Mesenchymal stem cell (in vitro differentiated cells and primary cell): ENCODE results near the gene TSC22D3.
A peak's percentile ranks its signal among the peaks of the same experiment; 100 is the strongest.
"Not testable (repeated sequence)": the region's sequence is repeated elsewhere in the genome, so short reads cannot be mapped to it uniquely, and the experiment has no call there.

Source experiments
- DNase-seq: peaks from one replicate; pipeline ENCODE4 v3.0.0-alpha.2; 2013
- H2AFZ ChIP-seq: one replicate; pipeline ENCODE4 v1.6.1; 2013; ENCODE audit warnings: low read depth, mild to moderate bottlenecking, control low read depth, inconsistent platforms, low read length, moderate library complexity
- H2AK5ac ChIP-seq: 2 replicates; pipeline ENCODE4 v1.6.1; 2013; ENCODE audit warnings: low read length, moderate library complexity, mild to moderate bottlenecking, inconsistent platforms; ENCODE audit not compliant: severe bottlenecking
- H2BK120ac ChIP-seq: one replicate; pipeline ENCODE4 v1.6.1; 2013; ENCODE audit warnings: low read depth, mild to moderate bottlenecking, inconsistent platforms, low read length, moderate library complexity
- H2BK12ac ChIP-seq, 2 experiments: one replicate each; pipeline ENCODE4 v1.6.1; 2013; ENCODE audit warnings: inconsistent platforms in 2 of 2, low read length in 2 of 2, mild to moderate bottlenecking in 2 of 2, moderate library complexity in 2 of 2, control low read depth in 1 of 2
- H2BK15ac ChIP-seq: one replicate; pipeline ENCODE4 v1.6.1; 2013; ENCODE audit warnings: mild to moderate bottlenecking, low read depth, inconsistent platforms; ENCODE audit not compliant: poor library complexity, severe bottlenecking
- H2BK5ac ChIP-seq: 2 replicates; pipeline ENCODE4 v1.6.1; 2013; ENCODE audit warnings: low read depth, mild to moderate bottlenecking, low read length, control low read depth, inconsistent platforms; ENCODE audit not compliant: poor library complexity, severe bottlenecking
- H3K14ac ChIP-seq, 2 experiments: one replicate each; pipeline ENCODE4 v1.6.1; 2013; ENCODE audit warnings: inconsistent platforms in 2 of 2, low read length in 2 of 2, control low read depth in 1 of 2, mild to moderate bottlenecking in 1 of 2, moderate library complexity in 1 of 2
- H3K18ac ChIP-seq, 2 experiments: one replicate each; pipeline ENCODE4 v1.6.1; 2013; ENCODE audit warnings: inconsistent platforms in 2 of 2, low read length in 2 of 2, control low read depth in 1 of 2, low read depth in 1 of 2, mild to moderate bottlenecking in 1 of 2
- H3K23ac ChIP-seq, 2 experiments: one replicate each; pipeline ENCODE4 v1.6.1; 2013; ENCODE audit warnings: inconsistent platforms in 2 of 2, low read length in 2 of 2, mild to moderate bottlenecking in 2 of 2, moderate library complexity in 2 of 2, control low read depth in 1 of 2
- H3K27ac ChIP-seq: 2 replicates; pipeline ENCODE4 v1.5.1; 2013; ENCODE audit warnings: mild to moderate bottlenecking, moderate library complexity, low read length, control low read depth, inconsistent platforms; ENCODE audit not compliant: poor library complexity, severe bottlenecking
- H3K27me3 ChIP-seq, 2 experiments: 2 replicates each; pipeline versions ENCODE4 v1.6.1 to v1.7.0; 2013; ENCODE audit warnings: low read length in 2 of 2, mild to moderate bottlenecking in 2 of 2, moderate library complexity in 2 of 2, control low read depth in 1 of 2, inconsistent platforms in 1 of 2; ENCODE audit not compliant: control insufficient read depth in 1 of 2, insufficient read depth in 1 of 2
- H3K36me3 ChIP-seq, 2 experiments: 2 replicates each; pipeline versions ENCODE4 v1.6.1 to v1.7.0; 2013; ENCODE audit warnings: low read length in 2 of 2, control low read depth in 1 of 2, inconsistent platforms in 1 of 2, low read depth in 1 of 2, mild to moderate bottlenecking in 1 of 2; ENCODE audit not compliant: insufficient read depth in 2 of 2, control insufficient read depth in 1 of 2
- H3K4ac ChIP-seq, 2 experiments: one replicate each; pipeline ENCODE4 v1.6.1; 2013; ENCODE audit warnings: inconsistent platforms in 2 of 2, low read length in 2 of 2, mild to moderate bottlenecking in 2 of 2, moderate library complexity in 2 of 2, control low read depth in 1 of 2, low read depth in 1 of 2
- H3K4me1 ChIP-seq: 2 replicates; pipeline ENCODE4 v1.6.1; 2013; ENCODE audit warnings: low read depth, low read length, control low read depth; ENCODE audit not compliant: control insufficient read depth, insufficient read depth
- H3K4me2 ChIP-seq: 2 replicates; pipeline ENCODE4 v1.6.1; 2013; ENCODE audit warnings: low read length, mild to moderate bottlenecking, inconsistent platforms; ENCODE audit not compliant: poor library complexity, severe bottlenecking
- H3K4me3 ChIP-seq, 2 experiments: 2 replicates each; pipeline versions ENCODE4 v1.5.1 to v1.7.0; 2013; ENCODE audit warnings: low read length in 2 of 2, mild to moderate bottlenecking in 2 of 2, control low read depth in 1 of 2, low read depth in 1 of 2; ENCODE audit not compliant: insufficient read depth in 1 of 2
- H3K79me1 ChIP-seq: replicated peaks from 2 replicates; pipeline ENCODE4 v1.6.1; 2013; ENCODE audit warnings: mild to moderate bottlenecking, control low read depth, low read length, inconsistent platforms; ENCODE audit not compliant: poor library complexity, severe bottlenecking
- H3K9ac ChIP-seq: 2 replicates; pipeline ENCODE4 v1.7.0; 2013; ENCODE audit warnings: mild to moderate bottlenecking, low read length, moderate library complexity
- H3K9me3 ChIP-seq: 2 replicates; pipeline ENCODE4 v1.7.0; 2013; ENCODE audit warnings: mild to moderate bottlenecking, low read length; ENCODE audit not compliant: control insufficient read depth
- H4K8ac ChIP-seq: one replicate; pipeline ENCODE4 v1.6.1; 2013; ENCODE audit warnings: inconsistent platforms, mild to moderate bottlenecking, low read length, moderate library complexity
- H4K91ac ChIP-seq: one replicate; pipeline ENCODE4 v1.6.1; 2013; ENCODE audit warnings: mild to moderate bottlenecking, low read length, inconsistent platforms
- WGBS: methylation state at CpG from one replicate; pipeline ENCODE4 v1.1.7; 2013; ENCODE audit warnings: mixed read lengths; 5-methylcytosine and 5-hydroxymethylcytosine counted together

Gene TSC22D3

DNA sequence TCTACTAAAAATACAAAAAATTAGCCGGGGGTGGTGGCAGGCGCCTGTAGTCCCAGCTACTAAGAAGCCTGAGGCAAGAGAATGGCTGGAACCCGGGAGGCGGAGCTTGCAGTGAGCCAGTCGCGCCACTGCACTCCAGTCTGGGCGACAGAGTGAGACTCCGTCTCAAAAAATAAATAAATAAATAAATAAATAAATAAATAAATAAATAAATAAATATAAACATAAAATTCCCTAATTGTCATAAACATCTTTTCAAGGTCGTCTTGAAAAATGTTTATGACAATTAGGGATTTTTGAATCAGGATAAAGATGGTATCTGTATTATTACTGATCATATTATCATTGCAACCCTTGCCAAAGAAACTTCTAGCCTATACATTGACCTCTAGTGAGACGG lies 34.5 kb upstream of the TSC22D3 start:
- H3K14ac ChIP-seq, H3K4me1 ChIP-seq, H3K23ac ChIP-seq, DNase-seq, H2BK15ac ChIP-seq, H3K18ac ChIP-seq, H3K4me2 ChIP-seq, H2BK12ac ChIP-seq, H3K9me3 ChIP-seq, H3K4ac ChIP-seq, H2AFZ ChIP-seq, H2BK5ac ChIP-seq, H3K36me3 ChIP-seq, H3K4me3 ChIP-seq, H3K79me1 ChIP-seq, H4K8ac ChIP-seq, H4K91ac ChIP-seq, H2AK5ac ChIP-seq, H3K9ac ChIP-seq, H2BK120ac ChIP-seq, H3K27ac ChIP-seq: not testable (repeated sequence)
- peaks cover 0 to 28% of the 10 kb centered on the region in 2 experiments for H3K27me3 ChIP-seq
- WGBS: 90% methylated on average over 3 of the region's 10 CpGs

DNA sequence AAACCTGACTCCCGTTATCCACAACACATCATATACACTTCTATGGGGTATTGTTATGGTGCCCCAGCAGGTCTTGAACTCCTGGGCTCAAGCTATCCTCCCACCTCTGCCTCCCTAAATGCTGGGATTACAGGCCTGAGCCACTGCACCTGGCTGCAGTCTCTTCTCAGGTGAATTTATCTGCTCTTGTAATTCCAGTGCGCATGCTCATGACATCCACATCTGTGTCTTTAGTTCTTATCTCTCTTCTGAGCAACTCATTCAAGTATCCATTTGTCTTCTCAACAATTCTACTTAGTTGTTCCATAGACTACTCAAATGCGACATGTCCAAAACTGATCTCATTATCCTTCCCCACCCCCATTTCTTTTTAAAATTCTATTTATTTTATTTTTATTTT lies 29.6 kb upstream of the TSC22D3 start:
- 63% methylated on average over 2 of the region's 3 CpGs for WGBS
- H3K4me3 ChIP-seq: no peak overlapping the region

DNA sequence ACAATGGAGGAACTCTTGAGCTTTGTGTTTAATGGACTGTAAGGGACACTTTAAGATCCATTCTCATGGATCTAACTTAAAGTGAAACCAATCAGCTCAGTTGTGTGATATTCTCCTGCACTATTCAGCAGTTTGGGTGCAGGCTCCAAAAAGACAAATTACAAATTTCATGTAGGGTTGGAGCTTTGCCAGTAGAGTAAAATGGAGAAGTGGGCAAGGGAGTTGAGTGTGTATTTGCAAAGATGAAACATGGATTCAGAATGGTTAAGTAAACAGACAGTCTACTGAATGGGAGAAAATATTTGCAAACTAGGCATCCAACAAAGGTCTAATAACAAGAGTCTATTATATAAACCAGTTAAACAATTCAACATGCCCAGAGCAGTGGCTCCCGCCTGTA lies 28.8 kb upstream of the TSC22D3 start:
- Histone ChIP-seq H2BK120ac (no peak overlapping the region), H3K27ac (no peak overlapping the region), H3K14ac (no peak overlapping the region), H2BK5ac (no peak overlapping the region), H4K8ac (no peak overlapping the region), H3K18ac (no peak overlapping the region), H2AK5ac (no peak overlapping the region), H3K9ac (no peak overlapping the region), H3K36me3 (no peaks in the 10 kb centered on the region), H3K9me3 (peaks cover 4% of the 10 kb centered on the region), H3K4ac (no peak overlapping the region), H3K4me1 (no peaks in the 10 kb centered on the region), H3K4me2 (no peak overlapping the region), H2BK12ac (no peak overlapping the region), H3K4me3 (no peak overlapping the region), H2AFZ (no peak overlapping the region), H3K23ac (no peak overlapping the region), H3K79me1 (no peaks in the 10 kb centered on the region), H4K91ac (no peak overlapping the region), H2BK15ac (no peak overlapping the region), H3K27me3 (peaks cover 0 to 22% of the 10 kb centered on the region in 2 experiments)
- WGBS: 67% methylated on average over 1 of the region's 1 CpG
- DNase-seq: no peak

More for the DNA sequence above, 29.6 kb upstream of the TSC22D3 start:
- no peak overlapping the region for H3K4ac ChIP-seq
- peaks cover 0 to 16% of the 10 kb centered on the region in 2 experiments for H3K27me3 ChIP-seq
- H2AFZ ChIP-seq: no peak overlapping the region
- no peak overlapping the region for H2AK5ac ChIP-seq
- H3K4me1 ChIP-seq: no peaks in the 10 kb centered on the region
- no peak overlapping the region for H3K4me2 ChIP-seq
- H2BK12ac ChIP-seq: no peak overlapping the region
- no peak overlapping the region for H3K23ac ChIP-seq
- H3K9me3 ChIP-seq: peaks cover 4% of the 10 kb centered on the region
- H3K27ac ChIP-seq: no peak overlapping the region
- no peak overlapping the region for H4K91ac ChIP-seq
- H2BK5ac ChIP-seq: no peak overlapping the region
- no peak for DNase-seq
- H4K8ac ChIP-seq: no peak overlapping the region
- H3K9ac ChIP-seq: no peak overlapping the region
- no peak overlapping the region for H3K14ac ChIP-seq
- no peaks in the 10 kb centered on the region for H3K79me1 ChIP-seq
- H3K18ac ChIP-seq: no peak overlapping the region
- no peak overlapping the region for H2BK120ac ChIP-seq
- H3K36me3 ChIP-seq: no peaks in the 10 kb centered on the region
- H2BK15ac ChIP-seq: no peak overlapping the region

DNA sequence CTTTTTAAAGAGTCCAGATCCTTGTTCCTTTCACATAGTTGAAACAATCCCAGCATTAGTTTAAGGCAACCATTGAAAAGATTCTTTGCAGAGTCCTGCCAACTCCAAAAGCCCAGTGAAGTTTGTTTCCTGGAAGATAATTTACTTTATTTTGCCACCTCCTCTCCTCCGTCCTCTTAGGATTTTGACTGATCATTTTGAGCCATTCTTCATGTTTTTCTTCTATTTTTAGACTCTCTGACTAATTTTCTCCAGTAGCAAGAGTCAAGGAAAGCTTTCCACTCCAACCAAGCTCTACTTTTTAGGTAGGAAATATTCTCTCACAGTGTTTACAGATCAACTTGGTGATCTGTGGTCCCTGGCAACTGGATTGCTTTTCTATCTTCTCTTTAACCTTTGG lies 12.2 kb upstream of the TSC22D3 start:
- H4K91ac ChIP-seq: no peak overlapping the region
- no peak for DNase-seq
- H2AK5ac ChIP-seq: no peak overlapping the region
- H3K27ac ChIP-seq: no peak overlapping the region
- H3K4me2 ChIP-seq: no peak overlapping the region
- no peak overlapping the region for H3K18ac ChIP-seq
- peaks cover 0 to 64% of the 10 kb centered on the region in 2 experiments for H3K27me3 ChIP-seq
- no peaks in the 10 kb centered on the region for H3K9me3 ChIP-seq
- H4K8ac ChIP-seq: no peak overlapping the region
- H3K36me3 ChIP-seq: no peaks in the 10 kb centered on the region
- 20% methylated on average over 1 of the region's 1 CpG for WGBS
- H3K14ac ChIP-seq: no peak overlapping the region
- no peak overlapping the region for H3K4ac ChIP-seq
- H2BK120ac ChIP-seq: no peak overlapping the region
- H2BK5ac ChIP-seq: no peak overlapping the region
- no peak overlapping the region for H2BK15ac ChIP-seq
- peak overlapping the region; percentile 34 for H3K9ac ChIP-seq
- no peak overlapping the region for H2AFZ ChIP-seq
- no peaks in the 10 kb centered on the region for H3K4me1 ChIP-seq
- no peaks in the 10 kb centered on the region for H3K79me1 ChIP-seq
- H2BK12ac ChIP-seq: no peak overlapping the region
- no peak overlapping the region for H3K23ac ChIP-seq
- H3K4me3 ChIP-seq: no peak overlapping the region
